ENCODE data around the gene ALOX15B. TPM values are rescaled to one million over a fixed set of nuclear protein-coding genes. Genes with fewer than 3 reads are reported as not detected.

The ALOX15B gene
- total and polyA plus RNA-seq, 10 of the 15 experiments (the other 5 are each of a cell fraction or from before 2014, with no cell fraction given), result 0.01 TPM; not detected in 9

DNA sequence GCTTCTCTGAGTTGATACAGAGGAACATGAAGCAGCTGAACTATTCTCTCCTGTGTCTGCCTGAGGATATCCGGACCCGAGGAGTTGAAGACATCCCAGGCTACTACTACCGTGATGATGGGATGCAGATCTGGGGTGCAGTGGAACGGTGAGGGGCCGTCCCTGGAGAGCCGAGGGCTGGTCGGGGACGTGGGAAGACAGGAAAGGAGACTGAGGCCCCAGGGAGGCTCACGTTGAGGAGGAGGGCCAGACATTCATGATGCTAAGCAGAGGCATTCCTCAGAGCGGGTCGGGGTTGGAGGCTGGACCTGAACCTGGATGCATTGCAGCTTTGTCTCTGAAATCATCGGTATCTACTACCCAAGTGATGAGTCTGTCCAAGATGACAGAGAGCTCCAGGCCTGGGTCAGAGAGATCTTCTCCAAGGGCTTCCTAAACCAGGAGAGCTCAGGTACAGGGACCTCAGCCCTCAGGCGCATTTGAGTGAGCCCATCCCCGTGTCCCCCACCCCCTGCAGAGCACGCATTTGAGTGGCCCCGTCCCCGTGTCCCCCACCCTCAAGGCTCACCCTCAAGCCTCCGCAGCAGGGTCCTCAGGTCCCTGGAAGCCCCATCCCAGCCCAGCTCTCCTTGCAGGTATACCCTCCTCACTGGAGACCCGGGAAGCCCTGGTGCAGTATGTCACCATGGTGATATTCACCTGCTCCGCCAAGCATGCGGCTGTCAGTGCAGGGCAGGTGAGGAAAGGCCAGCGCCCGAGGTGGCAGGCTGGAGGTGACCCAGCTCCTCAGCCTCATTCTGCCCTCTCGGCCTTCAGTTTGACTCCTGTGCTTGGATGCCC is 8.3 kb downstream of the ALOX15B start:
- Histone ChIP-seq H3K27ac (ENCODE audit: control insufficient read depth, insufficient read depth) (no peak overlapping the region), H3K4me1 (ENCODE audit: control insufficient read depth, insufficient read depth, low read length) (no peaks in the 10 kb centered on the region), H3K36me3 (ENCODE audit: control insufficient read depth in 2 of 2, insufficient read depth in 2 of 2, low read length in 1 of 2) (no peaks in the 10 kb centered on the region), H3K27me3 (replicated peaks in 1 of 2; ENCODE audit: control insufficient read depth in 2 of 2, insufficient read depth in 2 of 2, low read length in 1 of 2) (peaks cover 3 to 4% of the 10 kb centered on the region in 2 experiments; a peak in 1 of 4 replicates), H3K9me3 (replicated peaks; ENCODE audit: control insufficient read depth, insufficient read depth, low read length) (no peaks in the 10 kb centered on the region), H2AFZ (ENCODE audit: control insufficient read depth, low read depth, low read length) (no peak overlapping the region), H4K20me1 (ENCODE audit: control insufficient read depth, insufficient read depth) (no peaks in the 10 kb centered on the region), H3K4me2 (ENCODE audit: control insufficient read depth, insufficient read depth) (no peak overlapping the region), H3K79me2 (ENCODE audit: control insufficient read depth, insufficient read depth, low read length) (no peaks in the 10 kb centered on the region), H3K4me3 (no peak overlapping the region), H3K9ac (ENCODE audit: control insufficient read depth, insufficient read depth, low read length) (no peak overlapping the region)
- RAD21 ChIA-PET (ENCODE audit: unreplicated experiment), result no interaction called here
- in situ Hi-C loops (cut with MboI) (no loop called here), intact Hi-C loops (cut with micrococcal nuclease; ENCODE audit: unreplicated experiment) (no loop called here)
- no peak for DNase-seq (ENCODE audit: low read depth, low spot score)
- POLR2A ChIA-PET, result no interaction called here
- no TSS peak for BruUV-seq (replicated peaks)
- SMC1A ChIA-PET (ENCODE audit: uncharacterized antibody, unreplicated experiment), result interaction anchor here (0.9 kb wide), 1 partner anchor 11 kb away, joined by 3 read pairs; no protein-coding TSS in a partner anchor
- FAIRE-seq, result no peak
- ATAC-seq, result no peak
- 26% methylated on average over 21 of the region's 24 CpGs for WGBS (ENCODE audit: insufficient coverage, insufficient replicate concordance, low lambda C conversion rate, missing lambda C conversion rate)
- CTCF ChIA-PET, result interaction anchor here (0.7 to 3.0 kb wide), 5 partner anchors 10 to 304 kb away, joined by 3 to 14 read pairs (median 3); no protein-coding TSS in a partner anchor
- TF ChIP-seq HDAC6 (IDR thresholded peaks at IDR 0.05; ENCODE audit: unreplicated experiment) (no peak), SIX5 (IDR thresholded peaks at IDR 0.05; ENCODE audit: low read depth, low read length, severe bottlenecking) (no peak), ZBTB11 (CRISPR knock-in tag; IDR thresholded peaks at IDR 0.05) (no peak), HCFC1 (IDR thresholded peaks at IDR 0.05; ENCODE audit: low read length) (no peak), TCF7 (IDR thresholded peaks at IDR 0.05; ENCODE audit: borderline replicate concordance) (no peak), POU2F2 (IDR thresholded peaks at IDR 0.05; ENCODE audit: borderline replicate concordance, low read depth, low read length) (no peak), FOXK2 (IDR thresholded peaks at IDR 0.05) (no peak), ASH2L (IDR thresholded peaks at IDR 0.05; ENCODE audit: borderline replicate concordance, low read depth) (no peak), STAT1 (conservative IDR thresholded peaks at IDR 0.05) (no peak), CBFB (IDR thresholded peaks at IDR 0.05; ENCODE audit: low read depth) (no peak), ZNF384 (IDR thresholded peaks at IDR 0.05; ENCODE audit: borderline replicate concordance, low read depth, low read length) (no peak), IKZF2 (IDR thresholded peaks at IDR 0.05) (no peak), CBX3 (IDR thresholded peaks at IDR 0.05; ENCODE audit: borderline replicate concordance, low read depth) (no peak)
- TF ChIP-seq, protein P1, sequence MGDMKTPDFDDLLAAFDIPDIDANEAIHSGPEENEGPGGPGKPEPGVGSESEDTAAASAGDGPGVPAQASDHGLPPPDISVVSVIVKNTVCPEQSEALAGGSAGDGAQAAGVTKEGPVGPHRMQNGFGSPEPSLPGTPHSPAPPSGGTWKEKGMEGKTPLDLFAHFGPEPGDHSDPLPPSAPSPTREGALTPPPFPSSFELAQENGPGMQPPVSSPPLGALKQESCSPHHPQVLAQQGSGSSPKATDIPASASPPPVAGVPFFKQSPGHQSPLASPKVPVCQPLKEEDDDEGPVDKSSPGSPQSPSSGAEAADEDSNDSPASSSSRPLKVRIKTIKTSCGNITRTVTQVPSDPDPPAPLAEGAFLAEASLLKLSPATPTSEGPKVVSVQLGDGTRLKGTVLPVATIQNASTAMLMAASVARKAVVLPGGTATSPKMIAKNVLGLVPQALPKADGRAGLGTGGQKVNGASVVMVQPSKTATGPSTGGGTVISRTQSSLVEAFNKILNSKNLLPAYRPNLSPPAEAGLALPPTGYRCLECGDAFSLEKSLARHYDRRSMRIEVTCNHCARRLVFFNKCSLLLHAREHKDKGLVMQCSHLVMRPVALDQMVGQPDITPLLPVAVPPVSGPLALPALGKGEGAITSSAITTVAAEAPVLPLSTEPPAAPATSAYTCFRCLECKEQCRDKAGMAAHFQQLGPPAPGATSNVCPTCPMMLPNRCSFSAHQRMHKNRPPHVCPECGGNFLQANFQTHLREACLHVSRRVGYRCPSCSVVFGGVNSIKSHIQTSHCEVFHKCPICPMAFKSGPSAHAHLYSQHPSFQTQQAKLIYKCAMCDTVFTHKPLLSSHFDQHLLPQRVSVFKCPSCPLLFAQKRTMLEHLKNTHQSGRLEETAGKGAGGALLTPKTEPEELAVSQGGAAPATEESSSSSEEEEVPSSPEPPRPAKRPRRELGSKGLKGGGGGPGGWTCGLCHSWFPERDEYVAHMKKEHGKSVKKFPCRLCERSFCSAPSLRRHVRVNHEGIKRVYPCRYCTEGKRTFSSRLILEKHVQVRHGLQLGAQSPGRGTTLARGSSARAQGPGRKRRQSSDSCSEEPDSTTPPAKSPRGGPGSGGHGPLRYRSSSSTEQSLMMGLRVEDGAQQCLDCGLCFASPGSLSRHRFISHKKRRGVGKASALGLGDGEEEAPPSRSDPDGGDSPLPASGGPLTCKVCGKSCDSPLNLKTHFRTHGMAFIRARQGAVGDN (IDR thresholded peaks at IDR 0.05), result no peak
- TF ChIP-seq, protein P2, sequence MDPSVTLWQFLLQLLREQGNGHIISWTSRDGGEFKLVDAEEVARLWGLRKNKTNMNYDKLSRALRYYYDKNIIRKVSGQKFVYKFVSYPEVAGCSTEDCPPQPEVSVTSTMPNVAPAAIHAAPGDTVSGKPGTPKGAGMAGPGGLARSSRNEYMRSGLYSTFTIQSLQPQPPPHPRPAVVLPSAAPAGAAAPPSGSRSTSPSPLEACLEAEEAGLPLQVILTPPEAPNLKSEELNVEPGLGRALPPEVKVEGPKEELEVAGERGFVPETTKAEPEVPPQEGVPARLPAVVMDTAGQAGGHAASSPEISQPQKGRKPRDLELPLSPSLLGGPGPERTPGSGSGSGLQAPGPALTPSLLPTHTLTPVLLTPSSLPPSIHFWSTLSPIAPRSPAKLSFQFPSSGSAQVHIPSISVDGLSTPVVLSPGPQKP (IDR thresholded peaks at IDR 0.05; ENCODE audit: low read depth, low read length), result no peak
